ENCODE data around the gene GATA5.

GATA5 gene

DNA sequence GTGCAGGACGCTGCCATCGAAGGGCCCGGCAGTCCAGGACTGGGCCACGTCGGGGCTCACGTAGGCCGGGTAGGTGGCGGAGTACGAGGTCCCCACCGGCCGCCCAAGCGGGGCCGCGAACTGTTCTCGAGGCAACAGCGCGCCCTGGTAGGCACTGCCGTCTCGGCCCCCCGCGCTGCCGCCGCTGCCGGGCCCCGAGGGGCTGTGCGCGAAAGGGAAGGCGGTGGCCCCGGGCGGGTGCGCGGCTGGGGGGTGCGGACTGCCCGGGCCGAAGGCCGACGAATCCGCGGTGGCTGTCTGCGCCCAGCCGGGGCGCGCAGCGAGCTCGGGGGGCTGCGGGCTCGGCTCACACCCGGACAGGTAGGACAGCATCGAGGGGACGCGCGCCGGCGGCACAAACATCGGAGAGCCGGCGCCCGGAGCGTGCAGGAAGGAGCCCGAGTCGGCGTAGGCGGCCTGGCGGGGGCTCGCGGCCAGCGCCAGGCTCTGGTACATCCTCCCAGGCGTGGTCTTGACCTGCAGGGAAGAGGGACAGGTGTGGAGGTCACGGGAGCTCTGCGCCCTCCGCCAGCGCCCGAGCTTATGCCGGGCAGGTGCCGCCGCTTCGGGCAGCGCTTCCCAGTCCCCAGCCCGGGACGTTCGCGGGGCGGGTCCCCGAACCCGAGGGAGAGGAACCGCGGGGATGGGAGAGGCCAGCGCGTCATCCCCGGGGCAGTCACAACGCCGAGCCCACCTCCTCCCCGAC, 596 bp downstream of the GATA5 start:
- H3K9me3 ChIP-seq = no peaks in the 10 kb centered on the region
- DNase-seq = no peak
- TF ChIP-seq, protein P1, sequence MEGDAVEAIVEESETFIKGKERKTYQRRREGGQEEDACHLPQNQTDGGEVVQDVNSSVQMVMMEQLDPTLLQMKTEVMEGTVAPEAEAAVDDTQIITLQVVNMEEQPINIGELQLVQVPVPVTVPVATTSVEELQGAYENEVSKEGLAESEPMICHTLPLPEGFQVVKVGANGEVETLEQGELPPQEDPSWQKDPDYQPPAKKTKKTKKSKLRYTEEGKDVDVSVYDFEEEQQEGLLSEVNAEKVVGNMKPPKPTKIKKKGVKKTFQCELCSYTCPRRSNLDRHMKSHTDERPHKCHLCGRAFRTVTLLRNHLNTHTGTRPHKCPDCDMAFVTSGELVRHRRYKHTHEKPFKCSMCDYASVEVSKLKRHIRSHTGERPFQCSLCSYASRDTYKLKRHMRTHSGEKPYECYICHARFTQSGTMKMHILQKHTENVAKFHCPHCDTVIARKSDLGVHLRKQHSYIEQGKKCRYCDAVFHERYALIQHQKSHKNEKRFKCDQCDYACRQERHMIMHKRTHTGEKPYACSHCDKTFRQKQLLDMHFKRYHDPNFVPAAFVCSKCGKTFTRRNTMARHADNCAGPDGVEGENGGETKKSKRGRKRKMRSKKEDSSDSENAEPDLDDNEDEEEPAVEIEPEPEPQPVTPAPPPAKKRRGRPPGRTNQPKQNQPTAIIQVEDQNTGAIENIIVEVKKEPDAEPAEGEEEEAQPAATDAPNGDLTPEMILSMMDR (IDR thresholded peaks at IDR 0.05; ENCODE audit: low read depth, low read length) = no peak
- no peaks in the 10 kb centered on the region for H3K36me3 ChIP-seq
- no peaks in the 10 kb centered on the region; the same call in 1 of the 2 replicates for H3K4me1 ChIP-seq
- peaks cover 57% of the 10 kb centered on the region for H3K27me3 ChIP-seq
- 0 out of 2 replicates have a peak overlapping the region, but pooled peaks have one; percentile 2 for H3K4me3 ChIP-seq (ENCODE audit: low read depth, low read length)

DNA sequence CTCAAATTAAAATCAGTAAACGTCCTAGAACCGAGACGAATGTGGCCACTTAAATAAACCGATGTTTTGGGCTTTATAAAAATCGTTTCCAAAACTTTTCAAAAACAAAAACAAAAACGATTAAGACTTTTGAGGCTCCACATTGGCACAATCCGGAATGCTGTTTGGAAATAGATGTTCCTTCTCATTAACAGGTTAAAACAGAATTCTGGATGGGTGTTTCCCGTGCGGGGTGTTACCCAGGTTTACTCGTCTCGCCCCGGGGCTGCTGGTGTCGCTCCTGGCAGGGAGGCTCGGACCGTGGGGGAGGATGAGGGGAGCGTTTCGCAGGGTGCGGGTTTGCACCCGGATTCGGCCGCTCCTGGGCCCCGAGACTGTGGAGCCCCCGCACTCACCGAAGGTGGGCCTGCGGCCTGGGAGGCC, 1.2 kb downstream of the GATA5 start:
- H3K4me3 ChIP-seq (ENCODE audit: low read depth, low read length) = no peak overlapping the region
- no peaks in the 10 kb centered on the region; the same call in 1 of the 2 replicates for H3K4me1 ChIP-seq
- no peak for DNase-seq
- no peaks in the 10 kb centered on the region for H3K9me3 ChIP-seq
- H3K36me3 ChIP-seq = no peaks in the 10 kb centered on the region
- TF ChIP-seq, protein P1 (IDR thresholded peaks at IDR 0.05; ENCODE audit: low read depth, low read length) = no peak
- H3K27me3 ChIP-seq = peaks cover 56% of the 10 kb centered on the region

DNA sequence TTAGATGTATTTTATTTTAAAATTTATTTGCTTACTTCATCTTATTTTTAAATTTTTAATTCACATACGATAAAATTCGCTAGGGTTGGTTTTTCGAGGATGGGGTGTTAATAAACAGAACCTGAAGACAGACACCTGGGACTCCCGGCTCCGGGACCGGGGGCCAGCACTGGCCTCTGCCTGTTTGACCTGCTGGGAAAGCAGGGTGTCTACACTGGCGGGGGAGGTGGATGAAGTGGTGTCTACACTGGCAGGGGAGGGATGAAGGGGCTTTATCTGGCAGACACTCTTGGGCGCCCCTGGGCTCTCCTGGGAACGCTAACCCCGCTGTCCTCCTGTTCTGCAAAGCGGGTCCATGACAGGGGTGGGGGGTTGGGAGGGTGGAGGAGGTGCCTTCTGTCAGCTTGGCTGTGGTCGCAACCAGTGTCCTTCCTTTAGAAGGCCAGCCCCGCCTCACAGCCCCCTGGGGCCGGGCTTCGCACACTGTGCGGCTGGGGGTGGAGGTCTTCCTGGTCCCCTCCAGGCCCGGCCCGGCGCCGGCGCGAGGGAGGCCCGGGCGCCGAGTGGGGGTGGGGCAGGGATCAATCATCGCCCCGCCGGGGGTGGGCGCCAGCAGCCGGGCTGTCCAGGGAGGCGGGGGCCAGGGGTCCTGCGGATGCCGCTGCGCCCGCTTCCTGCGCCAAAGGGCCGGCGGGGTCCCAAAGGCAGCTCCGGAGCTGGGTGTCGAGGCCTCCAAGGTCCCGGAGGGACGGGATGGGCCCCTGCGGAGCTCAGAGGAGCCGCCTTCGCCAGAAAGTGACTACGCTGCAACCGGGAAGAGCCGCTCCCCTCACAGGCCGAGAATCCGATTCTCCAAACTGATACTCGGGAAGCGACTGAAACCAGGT, 1.8 kb downstream of the GATA5 start:
- Histone ChIP-seq H3K27me3 (peaks cover 49% of the 10 kb centered on the region), H3K4me1 (no peaks in the 10 kb centered on the region; the same call in 1 of the 2 replicates), H3K36me3 (no peaks in the 10 kb centered on the region), H3K4me3 (ENCODE audit: low read depth, low read length) (no peak overlapping the region), H3K9me3 (no peaks in the 10 kb centered on the region)
- TF ChIP-seq, protein P1 (IDR thresholded peaks at IDR 0.05; ENCODE audit: low read depth, low read length) = no peak
- DNase-seq = no peak

DNA sequence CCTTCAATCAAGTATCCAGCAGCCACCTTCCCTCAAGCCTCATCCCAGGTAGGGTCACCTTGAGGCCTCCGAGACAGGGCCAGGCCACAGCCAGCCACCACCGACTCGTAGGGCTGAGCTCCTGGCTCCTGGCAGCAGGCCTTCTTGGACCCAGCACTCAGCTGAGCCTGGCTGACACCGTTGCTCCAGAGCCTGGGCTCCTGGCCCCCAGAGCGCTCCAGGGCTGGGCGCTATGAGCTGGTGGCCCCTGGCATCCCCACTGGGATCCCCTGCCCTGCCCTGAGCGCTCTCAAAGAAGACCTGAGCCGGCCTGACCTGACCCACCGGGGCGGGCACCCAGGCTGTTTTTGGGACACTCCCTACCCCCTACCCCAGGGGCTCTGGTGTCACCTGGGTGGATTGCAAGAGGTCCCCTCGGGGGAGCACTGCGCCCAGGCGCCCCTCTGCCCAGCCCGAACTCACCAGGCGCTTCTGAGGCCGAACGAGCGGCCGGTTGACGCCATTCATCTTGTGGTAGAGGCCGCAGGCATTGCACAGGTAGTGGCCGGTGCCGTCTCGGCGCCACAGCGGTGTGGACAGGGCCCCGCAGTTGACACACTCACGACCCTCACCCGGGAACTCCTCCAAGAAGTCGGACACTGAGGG, 2.7 kb downstream of the GATA5 start:
- no peak overlapping the region for H3K4me3 ChIP-seq (ENCODE audit: low read depth, low read length)
- H3K9me3 ChIP-seq = no peaks in the 10 kb centered on the region
- no peak for DNase-seq
- H3K4me1 ChIP-seq = no peaks in the 10 kb centered on the region; the same call in 1 of the 2 replicates
- TF ChIP-seq, protein P1 (IDR thresholded peaks at IDR 0.05; ENCODE audit: low read depth, low read length) = no peak
- H3K27me3 ChIP-seq = peaks cover 40% of the 10 kb centered on the region
- no peaks in the 10 kb centered on the region for H3K36me3 ChIP-seq

DNA sequence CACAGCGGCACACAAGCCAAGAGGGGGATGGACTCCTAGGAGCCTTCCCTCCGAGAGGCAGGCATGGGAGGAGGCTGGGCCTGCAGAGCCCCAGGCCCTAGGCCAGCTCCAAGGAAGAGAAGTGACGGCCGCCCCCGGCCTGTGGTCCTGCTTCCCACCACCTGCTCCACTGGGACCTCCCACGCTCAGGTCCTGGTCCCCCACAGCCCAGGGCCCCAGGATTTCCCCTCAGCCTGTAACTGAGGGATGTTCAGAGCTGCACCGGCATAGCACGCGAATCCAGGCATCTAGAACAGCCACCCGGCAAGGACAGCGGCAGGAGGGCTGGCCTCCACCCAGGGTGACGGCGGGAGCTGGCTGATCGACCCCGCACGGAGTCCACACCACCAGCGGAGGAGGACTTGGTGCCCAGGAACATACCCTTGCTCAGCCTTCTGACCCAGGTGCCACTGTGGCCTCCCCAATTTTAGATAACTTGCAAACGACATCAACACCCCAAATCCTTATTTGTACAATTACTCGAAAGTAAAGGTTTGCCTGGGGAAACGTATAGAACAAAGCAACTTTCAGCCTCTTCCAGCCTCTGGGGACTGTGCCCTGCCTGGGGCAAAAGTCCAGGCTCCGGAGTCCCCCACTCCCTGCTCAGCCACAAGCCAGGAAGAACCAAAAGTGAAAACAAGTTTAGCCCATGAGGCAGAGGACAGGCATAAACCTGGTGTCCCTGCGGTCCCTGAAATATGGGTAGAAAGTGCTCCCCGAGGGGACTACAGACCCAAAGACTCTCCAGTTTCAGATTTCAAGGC, 3.5 kb downstream of the GATA5 start:
- Histone ChIP-seq H3K4me3 (ENCODE audit: low read depth, low read length) (no peak overlapping the region), H3K9me3 (no peaks in the 10 kb centered on the region), H3K27me3 (peaks cover 33% of the 10 kb centered on the region), H3K4me1 (no peaks in the 10 kb centered on the region; the same call in 1 of the 2 replicates), H3K36me3 (no peaks in the 10 kb centered on the region)
- DNase-seq = no peak
- TF ChIP-seq, protein P1 (IDR thresholded peaks at IDR 0.05; ENCODE audit: low read depth, low read length) = no peak
